Osteocyte (in vitro differentiated cells): ENCODE measurements around the gene ATRNL1. TPM values are rescaled to one million over a fixed set of nuclear protein-coding genes. Genes with fewer than 3 reads are reported as not detected.

Source experiments
- DNase-seq: peaks from one replicate; pipeline ENCODE4 v3.0.0; 2021; ENCODE audit warnings: mixed read lengths; ENCODE audit not compliant: unreplicated experiment; ENCODE audit errors: extremely low spot score
- H3K27ac Mint-ChIP-seq: one replicate; pipeline ENCODE4 v1.8.0; 2021; ENCODE audit warnings: mild to moderate bottlenecking, mixed read lengths; ENCODE audit not compliant: unreplicated experiment
- H3K27me3 Mint-ChIP-seq: one replicate; pipeline ENCODE4 v1.8.0; 2021; ENCODE audit warnings: mixed read lengths; ENCODE audit not compliant: unreplicated experiment
- H3K36me3 Mint-ChIP-seq: one replicate; pipeline ENCODE4 v1.8.0; 2021; ENCODE audit warnings: mixed read lengths; ENCODE audit not compliant: unreplicated experiment
- H3K4me1 Mint-ChIP-seq: one replicate; pipeline ENCODE4 v1.8.0; 2021; ENCODE audit warnings: mixed read lengths; ENCODE audit not compliant: unreplicated experiment
- H3K4me3 Mint-ChIP-seq: one replicate; pipeline ENCODE4 v1.8.0; 2021; ENCODE audit warnings: mild to moderate bottlenecking, moderate library complexity, mixed read lengths; ENCODE audit not compliant: unreplicated experiment
- H3K9me3 Mint-ChIP-seq: one replicate; pipeline ENCODE4 v1.8.0; 2021; ENCODE audit warnings: mixed read lengths; ENCODE audit not compliant: unreplicated experiment
- total RNA-seq: library from RNA; stranded (reverse); gene quantifications from 2 replicates; pipeline ENCODE4 v1.2.1, GENCODE V29; 2021
- TF ChIP-seq, protein P1 (sequence below): fragments of 200-600 bp; sonication (generic); IDR thresholded peaks from 2 replicates; pipeline ENCODE4 v1.5.0; 2021; ENCODE audit warnings: antibody characterized with exemption, mild to moderate bottlenecking, moderate library complexity

ATRNL1 gene
- total RNA-seq, 1 donor from 2014 or later: 20.2 TPM

DNA sequence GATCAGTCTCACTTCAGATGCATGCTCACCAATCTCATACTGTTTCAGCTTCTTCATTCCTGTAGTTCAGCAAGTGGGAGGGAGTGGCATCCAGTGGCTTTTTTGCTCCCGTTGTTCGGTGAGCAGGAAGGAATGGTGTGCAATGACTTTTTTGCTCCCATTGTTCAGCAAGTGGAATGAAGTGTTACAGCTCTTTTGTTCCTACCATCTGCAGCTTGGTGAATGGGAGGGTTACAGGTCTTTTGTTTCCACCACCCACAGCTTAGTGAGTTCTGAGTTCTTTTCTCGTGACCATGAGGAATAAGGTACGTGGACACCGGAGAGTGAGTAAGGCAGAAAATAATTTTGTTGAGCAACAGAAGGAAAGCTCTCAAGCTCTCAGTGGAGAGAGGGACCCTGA is 363.6 kb downstream of the ATRNL1 start:
- Mint-ChIP-seq H3K4me1 (no peaks in the 10 kb centered on the region), H3K4me3 (no peak overlapping the region), H3K27ac (no peak overlapping the region), H3K36me3 (no peaks in the 10 kb centered on the region), H3K27me3 (no peaks in the 10 kb centered on the region), H3K9me3 (peaks cover 5% of the 10 kb centered on the region)
- DNase-seq: no peak
- TF ChIP-seq, protein P1, sequence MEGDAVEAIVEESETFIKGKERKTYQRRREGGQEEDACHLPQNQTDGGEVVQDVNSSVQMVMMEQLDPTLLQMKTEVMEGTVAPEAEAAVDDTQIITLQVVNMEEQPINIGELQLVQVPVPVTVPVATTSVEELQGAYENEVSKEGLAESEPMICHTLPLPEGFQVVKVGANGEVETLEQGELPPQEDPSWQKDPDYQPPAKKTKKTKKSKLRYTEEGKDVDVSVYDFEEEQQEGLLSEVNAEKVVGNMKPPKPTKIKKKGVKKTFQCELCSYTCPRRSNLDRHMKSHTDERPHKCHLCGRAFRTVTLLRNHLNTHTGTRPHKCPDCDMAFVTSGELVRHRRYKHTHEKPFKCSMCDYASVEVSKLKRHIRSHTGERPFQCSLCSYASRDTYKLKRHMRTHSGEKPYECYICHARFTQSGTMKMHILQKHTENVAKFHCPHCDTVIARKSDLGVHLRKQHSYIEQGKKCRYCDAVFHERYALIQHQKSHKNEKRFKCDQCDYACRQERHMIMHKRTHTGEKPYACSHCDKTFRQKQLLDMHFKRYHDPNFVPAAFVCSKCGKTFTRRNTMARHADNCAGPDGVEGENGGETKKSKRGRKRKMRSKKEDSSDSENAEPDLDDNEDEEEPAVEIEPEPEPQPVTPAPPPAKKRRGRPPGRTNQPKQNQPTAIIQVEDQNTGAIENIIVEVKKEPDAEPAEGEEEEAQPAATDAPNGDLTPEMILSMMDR: no peak

DNA sequence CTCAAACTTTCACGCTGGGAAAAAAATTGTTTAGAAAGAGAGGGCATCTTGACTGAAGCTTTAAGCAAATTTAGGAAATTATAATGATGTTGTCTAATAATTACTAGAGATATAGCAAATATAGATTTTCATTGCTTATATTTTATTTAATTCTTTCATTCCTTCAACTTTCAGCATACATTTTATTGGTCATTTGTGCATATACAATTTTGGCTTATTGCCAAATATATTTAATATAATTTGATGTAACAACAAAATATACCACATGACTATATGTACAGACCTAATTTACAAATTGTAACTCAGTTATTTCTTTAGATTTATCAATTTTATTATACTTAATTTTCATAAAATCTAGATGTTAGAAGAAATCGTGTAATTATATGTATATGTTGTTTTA is 390.1 kb downstream of the ATRNL1 start:
- no peaks in the 10 kb centered on the region for H3K9me3 Mint-ChIP-seq
- H3K4me1 Mint-ChIP-seq: no peaks in the 10 kb centered on the region
- TF ChIP-seq, protein P1: no peak
- H3K4me3 Mint-ChIP-seq: no peak overlapping the region
- DNase-seq: no peak
- H3K27ac Mint-ChIP-seq: no peak overlapping the region
- no peaks in the 10 kb centered on the region for H3K27me3 Mint-ChIP-seq
- no peaks in the 10 kb centered on the region for H3K36me3 Mint-ChIP-seq

DNA sequence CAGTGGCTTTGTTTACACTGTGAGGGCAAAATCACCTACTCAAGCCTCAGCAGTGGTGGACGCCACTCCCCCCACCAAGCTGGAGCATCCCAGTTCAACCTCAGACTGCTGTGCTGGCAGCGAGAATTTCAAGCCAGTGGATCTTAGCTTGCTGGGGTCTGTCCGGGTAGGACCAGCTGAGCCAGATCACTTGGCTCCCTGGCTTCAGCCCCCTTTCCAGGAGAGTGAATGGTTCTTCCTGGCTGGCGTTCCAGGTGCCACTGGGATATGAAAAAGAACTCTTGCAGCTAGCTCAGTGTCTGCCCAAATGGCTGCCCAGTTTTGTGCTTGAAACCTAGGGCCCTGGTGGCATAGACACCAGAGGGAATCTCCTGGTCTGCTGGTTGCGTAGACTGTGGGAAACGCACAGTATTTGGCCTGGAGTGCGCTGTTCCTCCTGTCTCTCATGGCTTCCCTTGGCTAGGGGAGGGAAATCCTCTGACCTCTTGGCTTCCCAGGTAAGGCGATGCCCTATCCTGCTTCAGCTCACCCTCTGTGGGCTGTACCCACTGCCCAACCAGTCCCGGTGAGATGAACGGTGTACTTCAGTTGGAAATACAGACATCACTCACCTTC is 398.5 kb downstream of the ATRNL1 start:
- Mint-ChIP-seq H3K4me3 (no peak overlapping the region), H3K27me3 (no peaks in the 10 kb centered on the region), H3K9me3 (peaks cover 14% of the 10 kb centered on the region), H3K4me1 (no peaks in the 10 kb centered on the region), H3K27ac (no peak overlapping the region), H3K36me3 (no peaks in the 10 kb centered on the region)
- TF ChIP-seq, protein P1: no peak
- no peak for DNase-seq

DNA sequence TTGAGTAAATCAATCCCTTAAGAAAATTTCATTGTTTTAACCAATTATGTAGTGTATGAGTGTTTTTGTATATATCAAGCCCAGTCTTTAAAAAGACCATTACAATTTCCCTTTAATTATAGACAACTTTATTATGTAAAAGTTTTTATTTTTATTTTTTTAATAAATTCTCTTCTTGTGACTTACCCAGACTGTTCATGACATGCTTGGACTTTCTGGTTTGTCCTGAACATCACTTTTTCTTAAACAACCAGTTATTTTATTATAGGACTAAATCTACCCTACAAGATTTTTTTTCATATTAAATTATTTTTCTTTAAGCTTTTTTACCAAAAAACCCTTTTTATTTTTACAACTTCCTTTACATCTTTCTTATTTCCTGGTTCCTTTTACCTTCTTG is 410.4 kb downstream of the ATRNL1 start:
- H3K4me3 Mint-ChIP-seq: no peak overlapping the region
- H3K27ac Mint-ChIP-seq: no peak overlapping the region
- no peaks in the 10 kb centered on the region for H3K4me1 Mint-ChIP-seq
- peaks cover 2% of the 10 kb centered on the region for H3K36me3 Mint-ChIP-seq
- DNase-seq: no peak
- TF ChIP-seq, protein P1: no peak
- no peaks in the 10 kb centered on the region for H3K27me3 Mint-ChIP-seq
- peaks cover 20% of the 10 kb centered on the region for H3K9me3 Mint-ChIP-seq

DNA sequence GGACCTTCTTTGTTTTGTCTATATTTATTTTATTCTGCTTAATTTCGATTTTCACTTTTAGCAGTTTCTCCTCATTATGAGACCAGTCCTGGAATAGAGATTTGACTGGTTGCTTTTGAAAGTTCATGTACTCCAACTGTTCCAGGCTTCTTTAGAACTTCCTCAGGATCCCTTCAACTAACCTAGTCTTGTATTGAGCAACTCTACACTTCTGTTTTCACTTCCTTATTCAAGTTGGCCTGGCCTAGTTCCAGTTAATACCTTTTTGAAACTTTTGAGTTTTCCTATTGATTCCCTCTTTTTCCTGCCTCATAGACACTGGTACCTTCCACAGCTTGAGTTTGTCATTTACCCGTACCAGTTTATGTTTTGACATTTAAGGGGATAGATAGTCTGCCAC is 421.7 kb downstream of the ATRNL1 start:
- Mint-ChIP-seq H3K4me1 (no peaks in the 10 kb centered on the region), H3K4me3 (no peak overlapping the region), H3K27me3 (no peaks in the 10 kb centered on the region), H3K9me3 (peaks cover 20% of the 10 kb centered on the region), H3K27ac (no peak overlapping the region), H3K36me3 (peaks cover 3% of the 10 kb centered on the region)
- TF ChIP-seq, protein P1: no peak
- DNase-seq: no peak
